KMS-11 (cell line): ENCODE data around the gene DOK5.

Experiments used
- H2AFZ ChIP-seq: fragments of 200-600 bp; sonication (generic); 2 replicates; pipeline ENCODE4 v1.6.1; 2016; ENCODE audit warnings: antibody characterized with exemption, mixed run types, low read depth
- H3K27ac ChIP-seq: fragments of 200-600 bp; sonication (generic); 2 replicates; pipeline ENCODE4 v1.6.1; 2016; ENCODE audit warnings: mild to moderate bottlenecking, mixed run types
- H3K27me3 ChIP-seq: fragments of 200-600 bp; sonication (generic); 2 replicates; pipeline ENCODE4 v1.6.1; 2017; ENCODE audit warnings: mild to moderate bottlenecking, low read depth, mixed run types, moderate library complexity; ENCODE audit not compliant: insufficient read depth
- H3K36me3 ChIP-seq: fragments of 200-600 bp; sonication (generic); 2 replicates; pipeline ENCODE4 v1.6.1; 2017; ENCODE audit warnings: mild to moderate bottlenecking, mixed run types; ENCODE audit not compliant: insufficient read depth
- H3K4me1 ChIP-seq: fragments of 200-600 bp; sonication (generic); 2 replicates; pipeline ENCODE4 v1.6.1; 2016; ENCODE audit warnings: mild to moderate bottlenecking, low read depth, mixed run types; ENCODE audit not compliant: poor library complexity, severe bottlenecking
- H3K4me2 ChIP-seq: fragments of 200-600 bp; sonication (generic); 2 replicates; pipeline ENCODE4 v1.7.0; 2016; ENCODE audit warnings: mild to moderate bottlenecking, mixed run types
- H3K4me3 ChIP-seq: fragments of 200-600 bp; sonication (generic); IDR thresholded peaks from 2 replicates; pipeline ENCODE4 v1.6.1; 2017; ENCODE audit warnings: low read depth, low read length, mixed read lengths; ENCODE audit not compliant: insufficient read depth
- H3K79me2 ChIP-seq: fragments of 200-600 bp; sonication (generic); 2 replicates; pipeline ENCODE4 v1.6.1; 2016; ENCODE audit warnings: low read depth, mixed run types; ENCODE audit not compliant: insufficient read depth
- H3K9ac ChIP-seq: fragments of 200-600 bp; sonication (generic); 2 replicates; pipeline ENCODE4 v1.6.1; 2016; ENCODE audit warnings: mild to moderate bottlenecking, mixed run types
- H4K20me1 ChIP-seq: fragments of 200-600 bp; sonication (generic); 2 replicates; pipeline ENCODE4 v1.6.1; 2016; ENCODE audit warnings: mild to moderate bottlenecking, mixed run types; ENCODE audit not compliant: insufficient read depth
- CTCF ChIP-seq: fragments of 200-600 bp; sonication (generic); conservative IDR thresholded peaks from 2 replicates; pipeline ENCODE4 v1.6.1; 2017; ENCODE audit warnings: low read depth, mild to moderate bottlenecking, antibody characterized with exemption, low read length, moderate library complexity, mixed read lengths

The DOK5 gene

GRCh38 chr20:54639941-54640340, 164.5 kb downstream of the DOK5 start:
- no peak overlapping the region for H2AFZ ChIP-seq
- H3K27ac ChIP-seq = no peak overlapping the region
- H3K9ac ChIP-seq = no peak overlapping the region
- H4K20me1 ChIP-seq = no peaks in the 10 kb centered on the region
- no peaks in the 10 kb centered on the region for H3K79me2 ChIP-seq
- H3K27me3 ChIP-seq = no peaks in the 10 kb centered on the region
- H3K36me3 ChIP-seq = no peaks in the 10 kb centered on the region
- no peak overlapping the region for H3K4me3 ChIP-seq
- no peak for TF ChIP-seq CTCF
- H3K4me1 ChIP-seq = no peaks in the 10 kb centered on the region
- H3K4me2 ChIP-seq = no peak overlapping the region

GRCh38 chr20:54640800-54641199, 165.4 kb downstream of the DOK5 start:
- Histone ChIP-seq H3K79me2 (no peaks in the 10 kb centered on the region), H2AFZ (no peak overlapping the region), H3K36me3 (no peaks in the 10 kb centered on the region), H3K27me3 (no peaks in the 10 kb centered on the region), H3K4me1 (no peaks in the 10 kb centered on the region), H3K4me3 (no peak overlapping the region), H4K20me1 (no peaks in the 10 kb centered on the region), H3K4me2 (no peak overlapping the region), H3K27ac (no peak overlapping the region), H3K9ac (no peak overlapping the region)
- TF ChIP-seq CTCF = no peak

GRCh38 chr20:54642864-54643667, 167.7 kb downstream of the DOK5 start:
- no peak overlapping the region for H3K27ac ChIP-seq
- H3K9ac ChIP-seq = no peak overlapping the region
- no peaks in the 10 kb centered on the region for H3K4me1 ChIP-seq
- no peak overlapping the region for H3K4me3 ChIP-seq
- no peak overlapping the region for H3K4me2 ChIP-seq
- H4K20me1 ChIP-seq = no peaks in the 10 kb centered on the region
- H2AFZ ChIP-seq = no peak overlapping the region
- no peaks in the 10 kb centered on the region for H3K27me3 ChIP-seq
- H3K36me3 ChIP-seq = no peaks in the 10 kb centered on the region
- TF ChIP-seq CTCF = no peak
- no peaks in the 10 kb centered on the region for H3K79me2 ChIP-seq

- Histone ChIP-seq H3K9ac (no peak overlapping the region), H3K27ac (no peak overlapping the region), H4K20me1 (no peaks in the 10 kb centered on the region), H3K27me3 (no peaks in the 10 kb centered on the region), H2AFZ (no peak overlapping the region), H3K4me2 (no peak overlapping the region), H3K36me3 (no peaks in the 10 kb centered on the region), H3K79me2 (no peaks in the 10 kb centered on the region), H3K4me1 (no peaks in the 10 kb centered on the region), H3K4me3 (no peak overlapping the region)
- no peak for TF ChIP-seq CTCF
Observed at GRCh38 chr20:54643761-54644160, 168.4 kb downstream of the DOK5 start.
